Neutrophil (primary cell): ENCODE data around the gene SPPL2A.

Source experiments
- H3K27ac ChIP-seq: fragments of 200-600 bp; sonication (generic); 2 replicates; pipeline ENCODE4 v1.5.1; 2016; ENCODE audit warnings: mild to moderate bottlenecking, moderate library complexity
- H3K27me3 ChIP-seq: fragments of 200-600 bp; sonication (generic); 2 replicates; pipeline ENCODE4 v1.6.0; 2016; ENCODE audit warnings: mild to moderate bottlenecking
- H3K36me3 ChIP-seq: fragments of 200-600 bp; sonication (generic); 2 replicates; pipeline ENCODE4 v1.5.1; 2017
- H3K4me1 ChIP-seq, 2 experiments: fragments of 200-600 bp in 1 of 2; sonication (generic) in 1 of 2; 1 replicate in 1 of 2; 2 replicates in 1 of 2; pipeline versions ENCODE4 v1.5.1 to v1.6.1; 2013 to 2016; ENCODE audit warnings: low read depth in 1 of 2, low read length in 1 of 2, mild to moderate bottlenecking in 1 of 2, moderate library complexity in 1 of 2; ENCODE audit not compliant: control insufficient read depth in 1 of 2, insufficient read depth in 1 of 2
- H3K4me3 ChIP-seq, 2 experiments: fragments of 200-600 bp in 1 of 2; sonication (generic) in 1 of 2; 1 replicate in 1 of 2; 2 replicates in 1 of 2; pipeline ENCODE4 v1.5.1; 2013 to 2016; ENCODE audit warnings: low read depth in 1 of 2, low read length in 1 of 2, mild to moderate bottlenecking in 1 of 2, moderate library complexity in 1 of 2
- H3K9me3 ChIP-seq: fragments of 200-600 bp; sonication (generic); 2 replicates; pipeline ENCODE4 v1.5.1; 2016
- TF ChIP-seq, protein P1 (sequence below): fragments of 200-600 bp; sonication (generic); IDR thresholded peaks from 2 replicates; pipeline ENCODE4 v1.5.1; 2016; ENCODE audit warnings: antibody characterized with exemption

The SPPL2A gene

DNA sequence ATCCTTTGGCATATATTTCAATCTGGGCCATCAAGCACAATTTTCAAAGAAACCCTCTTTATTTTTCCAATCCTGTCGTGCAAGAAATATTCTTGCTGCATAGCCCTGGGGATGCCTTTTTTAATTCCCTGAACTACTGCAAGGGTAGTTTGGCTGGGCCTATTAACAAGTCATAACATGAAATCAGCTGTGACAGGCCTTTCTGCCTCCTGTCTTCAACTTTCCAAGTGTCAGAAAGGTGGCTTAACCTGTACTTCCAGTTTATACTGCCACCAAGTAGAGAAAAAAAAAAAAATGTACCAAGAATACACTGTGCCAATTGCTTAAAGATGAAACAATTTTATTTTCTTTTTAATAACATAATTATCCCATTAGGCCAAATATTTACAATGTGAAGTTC is 32.4 kb upstream of the SPPL2A start:
- no peaks in the 10 kb centered on the region for H3K9me3 ChIP-seq
- no peaks in the 10 kb centered on the region for H3K36me3 ChIP-seq
- H3K4me3 ChIP-seq, result no peak overlapping the region
- H3K4me1 ChIP-seq, result no peaks in the 10 kb centered on the region
- TF ChIP-seq, protein P1, sequence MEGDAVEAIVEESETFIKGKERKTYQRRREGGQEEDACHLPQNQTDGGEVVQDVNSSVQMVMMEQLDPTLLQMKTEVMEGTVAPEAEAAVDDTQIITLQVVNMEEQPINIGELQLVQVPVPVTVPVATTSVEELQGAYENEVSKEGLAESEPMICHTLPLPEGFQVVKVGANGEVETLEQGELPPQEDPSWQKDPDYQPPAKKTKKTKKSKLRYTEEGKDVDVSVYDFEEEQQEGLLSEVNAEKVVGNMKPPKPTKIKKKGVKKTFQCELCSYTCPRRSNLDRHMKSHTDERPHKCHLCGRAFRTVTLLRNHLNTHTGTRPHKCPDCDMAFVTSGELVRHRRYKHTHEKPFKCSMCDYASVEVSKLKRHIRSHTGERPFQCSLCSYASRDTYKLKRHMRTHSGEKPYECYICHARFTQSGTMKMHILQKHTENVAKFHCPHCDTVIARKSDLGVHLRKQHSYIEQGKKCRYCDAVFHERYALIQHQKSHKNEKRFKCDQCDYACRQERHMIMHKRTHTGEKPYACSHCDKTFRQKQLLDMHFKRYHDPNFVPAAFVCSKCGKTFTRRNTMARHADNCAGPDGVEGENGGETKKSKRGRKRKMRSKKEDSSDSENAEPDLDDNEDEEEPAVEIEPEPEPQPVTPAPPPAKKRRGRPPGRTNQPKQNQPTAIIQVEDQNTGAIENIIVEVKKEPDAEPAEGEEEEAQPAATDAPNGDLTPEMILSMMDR, result no peak
- no peak overlapping the region for H3K27ac ChIP-seq
- no peaks in the 10 kb centered on the region for H3K27me3 ChIP-seq

DNA sequence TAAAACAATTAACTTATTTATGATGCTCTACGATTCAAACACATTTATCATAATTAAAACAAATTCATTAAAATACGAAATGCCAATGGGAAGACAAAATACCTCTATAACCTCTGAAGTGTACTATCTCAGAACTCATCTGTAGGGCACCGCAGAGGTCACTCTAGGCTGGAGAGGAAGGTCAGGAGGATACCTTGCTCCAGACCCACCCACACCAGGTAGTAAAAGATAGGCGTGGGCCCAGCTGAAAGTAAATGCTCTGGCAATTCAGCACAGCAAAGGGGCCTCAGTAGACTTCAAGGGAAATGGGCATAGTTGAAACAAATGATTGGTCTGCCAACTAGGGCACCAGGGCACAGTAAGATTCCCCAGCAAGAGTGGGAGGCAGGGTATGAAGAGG is 26.0 kb upstream of the SPPL2A start:
- H3K4me1 ChIP-seq, result no peaks in the 10 kb centered on the region
- no peaks in the 10 kb centered on the region for H3K27me3 ChIP-seq
- TF ChIP-seq, protein P1, result no peak
- H3K4me3 ChIP-seq, result no peak overlapping the region
- H3K9me3 ChIP-seq, result no peaks in the 10 kb centered on the region
- no peak overlapping the region for H3K27ac ChIP-seq
- H3K36me3 ChIP-seq, result no peaks in the 10 kb centered on the region

DNA sequence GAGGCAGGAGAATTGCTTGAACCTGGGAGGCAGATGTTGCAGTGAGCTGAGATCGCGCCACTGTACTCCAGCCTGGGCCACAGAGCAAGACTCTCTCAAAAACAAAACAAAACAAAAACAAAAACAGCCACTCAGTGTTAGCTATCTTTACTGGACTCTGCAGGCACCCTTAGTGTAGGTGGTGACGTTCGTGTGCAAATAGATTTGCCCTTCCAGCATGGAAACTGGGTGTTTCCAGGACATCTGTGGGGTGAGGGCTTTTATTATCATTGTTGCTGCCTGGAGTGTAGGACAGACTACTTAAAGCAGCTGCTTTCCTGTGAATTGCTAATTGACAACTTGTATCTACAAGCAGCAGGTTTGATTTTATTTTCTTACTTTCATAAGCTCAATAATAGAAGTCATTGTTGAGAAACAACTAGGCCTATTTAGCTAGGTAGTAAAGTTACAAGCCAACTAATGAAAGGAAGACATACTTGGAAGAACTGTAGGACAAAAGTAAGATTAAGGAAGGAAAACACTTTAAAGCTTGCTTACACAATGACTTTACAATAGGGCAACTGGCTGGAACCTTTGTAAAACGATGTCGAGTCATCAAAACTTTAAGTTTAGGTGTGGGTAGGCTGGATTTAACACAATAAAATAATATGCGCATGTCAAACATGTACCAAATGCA is 25.4 kb upstream of the SPPL2A start:
- H3K27me3 ChIP-seq, result no peaks in the 10 kb centered on the region

DNA sequence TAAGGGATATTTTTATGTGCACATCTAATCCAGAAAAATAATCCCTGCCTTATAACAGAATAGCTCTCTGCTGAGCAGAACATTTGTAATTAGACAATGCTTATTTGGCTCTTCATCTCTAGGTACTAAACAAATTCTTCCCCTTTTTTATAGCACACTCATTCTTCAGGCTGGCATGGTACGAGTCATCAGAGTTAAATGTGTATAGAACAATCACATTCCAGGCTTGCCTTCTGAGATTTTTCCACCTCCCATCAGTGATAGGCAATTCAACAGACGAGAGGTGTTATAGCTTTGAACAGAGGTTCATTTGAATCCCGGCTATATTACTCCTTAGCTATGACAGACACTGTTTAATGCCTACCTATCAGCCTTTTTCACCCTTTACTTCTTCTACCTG is 21.4 kb upstream of the SPPL2A start:
- Histone ChIP-seq H3K27ac (no peak overlapping the region), H3K4me1 (no peaks in the 10 kb centered on the region), H3K4me3 (no peak overlapping the region), H3K36me3 (no peaks in the 10 kb centered on the region), H3K9me3 (no peaks in the 10 kb centered on the region), H3K27me3 (no peaks in the 10 kb centered on the region)
- TF ChIP-seq, protein P1, result no peak

More for the DNA sequence above, 25.4 kb upstream of the SPPL2A start:
- Histone ChIP-seq H3K4me1 (no peaks in the 10 kb centered on the region), H3K27ac (no peak overlapping the region), H3K9me3 (no peaks in the 10 kb centered on the region), H3K4me3 (no peak overlapping the region), H3K36me3 (no peaks in the 10 kb centered on the region)
- TF ChIP-seq, protein P1, result no peak

DNA sequence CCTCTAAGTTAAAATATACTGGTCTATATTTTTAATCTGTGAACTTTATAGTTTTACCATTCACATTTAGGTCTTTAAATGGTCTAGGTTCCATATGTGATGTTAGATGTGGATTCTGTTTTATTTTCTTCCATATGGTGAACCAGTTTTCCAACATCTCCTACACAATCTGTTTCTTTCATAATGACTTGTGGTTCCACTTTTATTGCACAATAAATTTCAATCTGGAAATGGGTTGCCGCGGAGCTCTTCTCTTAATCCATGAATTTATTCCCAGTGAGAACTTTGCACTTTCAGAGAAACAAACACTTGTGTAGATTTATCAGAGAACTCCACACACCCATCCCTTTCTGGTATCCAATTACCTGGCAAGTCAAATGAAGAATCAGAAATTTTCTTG is 20.9 kb upstream of the SPPL2A start:
- no peak overlapping the region for H3K4me3 ChIP-seq
- no peak overlapping the region for H3K27ac ChIP-seq
- no peaks in the 10 kb centered on the region for H3K36me3 ChIP-seq
- TF ChIP-seq, protein P1, result no peak
- H3K4me1 ChIP-seq, result no peaks in the 10 kb centered on the region
- H3K27me3 ChIP-seq, result no peaks in the 10 kb centered on the region
- no peaks in the 10 kb centered on the region for H3K9me3 ChIP-seq
